Gastroesophageal sphincter (tissue), 3 donors: ENCODE measurements around the gene TFE3.

ENCODE experiments used
- POLR2A ChIP-seq, 2 donors: fragments of 450-650 bp; IDR thresholded peaks; one replicate each; pipeline ENCODE4 v1.6.1; 2017; ENCODE audit warnings: antibody characterized with exemption in 2 of 2, mild to moderate bottlenecking in 2 of 2, moderate library complexity in 1 of 2
- POLR2AphosphoS5 ChIP-seq: sonication (generic); formaldehyde crosslinking; IDR thresholded peaks from one replicate; pipeline ENCODE4 v1.6.1; 2017; ENCODE audit warnings: antibody characterized with exemption
- TF ChIP-seq, protein P1 (sequence below), 4 experiments: fragments of 200-600 bp in 2 of 4; fragments of 450-650 bp in 2 of 4; sonication (generic) in 1 of 4; IDR thresholded peaks; one replicate each; pipeline ENCODE4 v1.5.1; 2017 to 2019; ENCODE audit warnings: antibody characterized with exemption in 4 of 4, mild to moderate bottlenecking in 2 of 4, moderate library complexity in 2 of 4

- TF ChIP-seq, protein P1, sequence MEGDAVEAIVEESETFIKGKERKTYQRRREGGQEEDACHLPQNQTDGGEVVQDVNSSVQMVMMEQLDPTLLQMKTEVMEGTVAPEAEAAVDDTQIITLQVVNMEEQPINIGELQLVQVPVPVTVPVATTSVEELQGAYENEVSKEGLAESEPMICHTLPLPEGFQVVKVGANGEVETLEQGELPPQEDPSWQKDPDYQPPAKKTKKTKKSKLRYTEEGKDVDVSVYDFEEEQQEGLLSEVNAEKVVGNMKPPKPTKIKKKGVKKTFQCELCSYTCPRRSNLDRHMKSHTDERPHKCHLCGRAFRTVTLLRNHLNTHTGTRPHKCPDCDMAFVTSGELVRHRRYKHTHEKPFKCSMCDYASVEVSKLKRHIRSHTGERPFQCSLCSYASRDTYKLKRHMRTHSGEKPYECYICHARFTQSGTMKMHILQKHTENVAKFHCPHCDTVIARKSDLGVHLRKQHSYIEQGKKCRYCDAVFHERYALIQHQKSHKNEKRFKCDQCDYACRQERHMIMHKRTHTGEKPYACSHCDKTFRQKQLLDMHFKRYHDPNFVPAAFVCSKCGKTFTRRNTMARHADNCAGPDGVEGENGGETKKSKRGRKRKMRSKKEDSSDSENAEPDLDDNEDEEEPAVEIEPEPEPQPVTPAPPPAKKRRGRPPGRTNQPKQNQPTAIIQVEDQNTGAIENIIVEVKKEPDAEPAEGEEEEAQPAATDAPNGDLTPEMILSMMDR (IDR thresholded peaks at IDR 0.05) = peak in 2 of 4 experiments; percentile 23 to 34
- TF ChIP-seq POLR2A (IDR thresholded peaks at IDR 0.05) (peak; percentile 42 to 58), POLR2AphosphoS5 (peak; percentile 84)
Observed at GRCh38 chrX:49073601-49074575, 30.7 kb upstream of the TFE3 start, which contains the start of gene PRAF2.
